GM11168 (cell line): ENCODE measurements around the gene PITPNB.

Experiments used
- in situ Hi-C: fragments of 300-500 bp; cut with MboI; formaldehyde crosslinking; loops from one replicate; pipeline ENCODE4 v1.12.0; 2022; ENCODE audit warnings: low sequenced_read_pairs; ENCODE audit not compliant: unreplicated experiment

PITPNB gene

DNA sequence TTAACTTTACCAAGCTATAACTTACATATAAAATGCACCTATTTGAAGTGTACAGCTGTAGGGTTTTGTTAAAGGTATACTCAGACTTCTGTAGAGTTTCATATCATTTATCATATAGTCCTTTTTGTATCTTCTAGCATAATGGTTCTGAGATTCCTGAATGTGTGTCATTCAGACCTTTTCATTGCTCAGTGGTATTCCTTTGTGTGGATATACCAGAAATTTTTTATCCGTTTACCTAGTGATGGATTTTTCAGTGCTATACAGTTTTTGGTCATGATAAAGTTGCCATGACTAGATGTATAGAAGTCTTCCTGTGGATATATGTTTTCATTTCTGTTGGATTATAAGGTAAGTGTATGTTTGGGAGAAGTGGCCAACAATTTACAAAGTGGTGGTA, 6.3 kb upstream of the PITPNB start:
- in situ Hi-C loops, result no loop called here

GRCh38 chr22:27919942-27920755, 1.1 kb upstream of the PITPNB start:
- in situ Hi-C loops, result no loop called here

- in situ Hi-C loops, result no loop called here
These were observed 475 bp downstream of the PITPNB start for GRCh38 chr22:27918341-27919221.

DNA sequence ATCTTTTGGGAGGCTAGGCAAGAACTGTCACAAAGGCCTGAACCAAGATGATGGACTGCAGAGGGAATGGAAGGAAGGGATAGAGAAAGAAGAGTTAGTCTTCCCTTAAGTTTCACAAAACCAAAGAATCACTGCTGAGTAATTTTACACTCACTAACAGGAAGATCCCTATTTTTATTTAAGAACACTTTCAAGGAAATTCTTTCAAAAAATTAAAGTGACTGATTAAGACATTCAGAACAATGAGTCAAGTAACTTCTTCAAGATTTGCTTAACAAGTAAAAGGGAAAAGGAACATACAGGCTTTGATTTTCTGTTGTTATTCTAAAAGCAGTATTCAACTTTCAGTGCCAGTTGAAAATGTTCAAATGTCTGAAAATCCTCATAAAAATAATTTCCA, 3.1 kb downstream of the PITPNB start:
- in situ Hi-C loops, result no loop called here

- in situ Hi-C loops, result no loop called here
These were observed 5.8 kb downstream of the PITPNB start for GRCh38 chr22:27913162-27913741.

- in situ Hi-C loops, result no loop called here
These were observed 7.0 kb downstream of the PITPNB start for GRCh38 chr22:27912101-27912500.

GRCh38 chr22:27911330-27911729, 7.7 kb downstream of the PITPNB start:
- in situ Hi-C loops, result no loop called here

DNA sequence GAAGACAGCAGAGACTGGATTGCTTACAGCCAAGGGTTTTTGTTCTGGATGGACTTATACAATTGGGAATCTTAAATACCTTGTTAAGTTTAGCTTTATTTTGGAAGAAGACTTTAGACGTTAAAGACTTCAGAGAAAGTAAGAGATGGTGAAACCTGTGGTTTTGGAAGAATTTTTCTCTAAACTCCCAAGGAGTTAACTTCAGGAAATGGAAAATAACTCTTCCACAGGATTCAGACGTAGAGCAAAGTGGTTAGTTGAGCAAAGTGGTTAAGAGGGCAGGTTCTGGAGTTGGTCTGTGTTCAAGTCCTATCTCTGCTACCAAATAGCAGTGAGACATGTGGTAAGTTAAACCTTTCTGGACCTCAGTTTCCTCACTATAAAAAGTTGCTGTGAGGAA, 12.8 kb downstream of the PITPNB start:
- in situ Hi-C loops, result no loop called here

DNA sequence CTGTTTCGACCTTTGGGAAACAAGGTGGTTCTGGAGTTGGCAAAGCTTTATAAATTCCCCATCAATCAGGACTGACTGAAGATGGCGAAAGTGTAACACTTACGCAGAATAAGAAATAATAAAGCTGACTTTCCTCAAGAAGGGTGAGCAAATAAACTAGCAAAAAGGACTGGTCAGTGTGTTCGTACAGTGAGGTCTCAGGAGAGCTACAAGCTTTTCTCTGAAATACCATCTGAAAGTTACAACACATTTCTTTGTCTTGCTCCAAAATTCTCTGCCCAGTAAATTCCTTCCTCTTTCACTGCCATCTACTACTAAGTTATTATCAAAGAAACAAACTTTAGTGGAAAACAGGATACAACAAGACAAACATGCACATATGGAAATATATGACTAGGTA, 13.4 kb downstream of the PITPNB start:
- in situ Hi-C loops, result no loop called here

- in situ Hi-C loops, result no loop called here
These were observed 15.1 kb downstream of the PITPNB start for GRCh38 chr22:27903805-27904473.

GRCh38 chr22:27900153-27900552, 18.9 kb downstream of the PITPNB start:
- in situ Hi-C loops, result no loop called here

DNA sequence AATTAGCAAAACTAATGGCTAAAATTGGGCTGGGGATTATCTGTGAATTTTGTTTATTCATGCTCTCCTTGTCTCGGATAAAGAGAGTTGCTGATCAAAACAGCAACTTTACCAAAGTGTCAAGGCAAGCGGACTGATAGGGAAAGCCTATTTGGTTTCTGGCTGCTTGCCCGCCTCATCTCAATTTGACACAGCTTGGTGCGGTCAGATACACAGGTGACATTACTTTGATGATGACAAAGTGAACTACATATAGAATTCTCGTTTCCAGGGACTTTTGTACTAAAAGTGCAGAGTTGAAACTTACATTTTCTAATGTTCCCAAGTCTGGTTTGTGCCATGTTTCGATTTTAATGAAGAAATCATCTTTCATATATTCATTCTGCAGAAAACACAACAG, 22.8 kb downstream of the PITPNB start:
- in situ Hi-C loops, result no loop called here

GRCh38 chr22:27895600-27895999, 23.5 kb downstream of the PITPNB start:
- in situ Hi-C loops, result no loop called here

GRCh38 chr22:27892811-27893210, 26.2 kb downstream of the PITPNB start:
- in situ Hi-C loops, result no loop called here

DNA sequence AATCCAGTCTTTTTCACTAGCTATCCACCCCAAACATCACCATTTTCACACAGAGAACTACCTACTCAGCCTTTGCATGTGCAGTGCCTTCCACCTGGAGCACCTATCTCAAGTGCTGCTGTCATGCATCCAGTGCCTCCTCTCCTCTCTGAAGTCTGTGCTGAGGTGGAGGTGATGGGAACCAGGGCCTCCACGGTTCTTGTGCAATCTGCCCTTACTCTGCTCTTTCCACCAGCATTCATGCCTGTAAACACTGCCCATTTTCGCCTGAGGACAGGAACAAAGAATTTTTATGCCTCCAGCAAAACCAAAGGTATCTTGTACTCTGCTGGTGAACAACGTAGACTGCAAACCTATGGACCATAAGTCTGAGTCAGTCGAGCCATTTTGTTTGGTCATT, 27.0 kb downstream of the PITPNB start:
- in situ Hi-C loops, result no loop called here

DNA sequence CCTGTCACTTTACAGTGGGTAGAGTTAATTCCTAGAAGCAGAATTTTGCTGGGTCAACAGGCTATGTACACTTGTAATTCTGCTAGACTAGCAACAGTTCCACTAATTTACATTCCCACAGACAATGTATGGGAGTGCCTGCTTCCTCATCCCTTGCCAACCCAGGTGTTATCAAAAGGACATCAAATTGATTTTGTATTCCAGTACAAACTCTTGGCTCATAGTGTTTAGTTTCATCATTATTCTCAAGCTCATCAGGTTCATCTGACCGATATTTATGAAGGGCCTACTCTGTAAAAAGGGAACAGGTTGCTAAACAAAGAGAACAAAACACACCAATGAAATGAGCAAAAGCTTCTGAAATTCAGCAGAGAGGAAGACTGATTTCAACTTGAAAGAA, 30.7 kb downstream of the PITPNB start:
- in situ Hi-C loops, result loop anchor here (5.0 kb wide), 1 partner anchor 119 kb away; no protein-coding TSS in a partner anchor

DNA sequence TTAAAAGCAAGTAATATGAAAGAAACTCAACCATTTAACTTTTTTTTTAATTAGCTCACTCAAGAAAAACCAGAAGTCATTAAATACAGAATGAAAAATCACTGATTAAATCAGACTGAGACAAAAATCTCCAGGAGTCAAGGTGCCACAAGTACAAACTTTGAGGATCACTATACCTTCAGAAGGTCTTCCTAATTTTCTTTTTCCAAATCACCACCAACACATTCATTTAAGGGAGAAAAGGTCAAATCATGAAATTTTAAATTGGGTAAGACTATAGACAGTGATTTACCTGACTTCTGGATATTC, 32.3 kb downstream of the PITPNB start:
- in situ Hi-C loops, result loop anchor here (5.0 kb wide), 1 partner anchor 121 kb away; no protein-coding TSS in a partner anchor

DNA sequence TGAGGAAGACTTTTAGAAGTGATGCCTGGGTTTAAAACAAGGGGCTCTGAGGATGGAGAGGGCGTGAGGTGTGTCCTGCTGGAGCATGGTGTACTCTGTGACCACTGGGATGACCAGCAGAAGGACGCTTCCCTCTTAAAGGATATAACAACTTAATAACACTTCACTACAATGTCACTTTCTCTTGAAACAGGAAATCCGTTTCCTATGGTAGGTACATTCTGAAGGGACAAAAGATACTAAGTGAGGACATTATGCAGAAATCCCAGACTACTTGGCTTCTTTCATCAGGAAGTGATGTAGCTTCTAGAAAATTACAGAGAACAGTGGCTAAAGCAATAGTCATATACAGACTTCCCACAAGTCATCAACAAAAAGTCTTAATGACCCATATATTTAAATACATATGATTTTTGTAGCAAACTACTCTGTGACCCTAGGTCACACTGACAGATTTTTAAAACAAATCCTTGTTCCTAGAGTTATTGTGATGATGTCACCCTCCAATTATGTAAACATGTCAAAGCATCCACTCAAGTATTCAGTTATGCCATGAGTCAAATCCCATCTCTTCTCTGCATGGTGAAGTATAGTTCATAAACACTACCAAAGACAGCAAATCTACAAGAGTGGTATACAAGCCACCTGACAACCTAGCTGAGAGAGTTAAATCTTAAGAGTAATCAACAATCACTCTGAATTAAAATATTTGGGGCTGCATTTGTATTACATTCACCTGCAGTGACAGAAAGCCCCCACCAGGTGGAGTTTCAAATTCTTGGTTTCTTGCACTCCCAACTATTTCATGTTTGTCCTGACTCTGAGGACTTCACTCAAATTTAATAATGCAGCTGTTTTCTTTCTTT, 32.8 kb downstream of the PITPNB start:
- in situ Hi-C loops, result loop anchor here (5.0 kb wide), 1 partner anchor 121 kb away; no protein-coding TSS in a partner anchor

DNA sequence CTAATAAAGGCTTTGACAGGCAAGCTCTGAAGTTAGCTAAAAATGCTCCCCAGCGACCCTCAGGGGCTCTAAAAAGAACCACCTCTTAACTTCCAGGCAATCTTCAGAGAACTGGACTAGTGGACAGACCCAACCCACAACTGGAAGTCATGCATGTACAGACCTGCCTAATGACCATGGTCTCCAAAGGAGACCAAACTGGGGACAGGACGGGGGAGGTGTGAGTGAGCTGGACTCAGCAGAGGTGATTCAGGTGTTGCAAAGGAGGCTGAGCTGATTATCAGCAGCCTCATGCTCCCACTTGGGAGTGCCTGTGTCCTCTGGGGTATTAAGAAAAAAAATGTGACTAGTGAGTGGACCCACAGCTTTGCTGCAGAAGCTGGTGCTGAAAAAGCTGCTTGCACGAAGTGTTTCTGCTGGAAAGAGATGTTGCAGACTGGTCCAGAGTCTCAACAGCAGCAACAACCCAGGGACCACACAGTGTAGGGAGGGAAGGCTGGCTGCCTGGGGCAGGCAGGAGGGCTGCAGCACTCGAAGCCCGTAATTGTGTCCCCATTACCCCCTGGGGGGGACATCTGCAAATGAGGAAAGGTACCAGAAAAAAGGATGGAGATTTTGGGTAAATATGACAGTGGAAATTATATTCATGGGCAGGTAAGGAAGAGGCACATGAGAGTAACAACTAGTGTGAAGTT, 35.3 kb downstream of the PITPNB start:
- in situ Hi-C loops, result no loop called here
